ENCODE data around the gene GRK5.

GRK5 gene

GRCh38 chr10:119292968-119293760 lies 85.8 kb downstream of the GRK5 start:
- Histone ChIP-seq H3K4me3 (ENCODE audit: low read length in 2 of 2) (no peak overlapping the region), H2AFZ (ENCODE audit: low read length) (no peak overlapping the region), H3K79me1 (ENCODE audit: low read depth, low read length) (no peaks in the 10 kb centered on the region), H3K36me3 (replicated peaks in 1 of 2; ENCODE audit: control insufficient read depth in 2 of 2, insufficient read depth in 2 of 2, low read length in 2 of 2) (no peaks in the 10 kb centered on the region), H3K9me3 (replicated peaks in 1 of 2; ENCODE audit: control insufficient read depth in 2 of 2, insufficient read depth in 1 of 2, low read depth in 1 of 2, low read length in 2 of 2) (peaks cover 2 to 6% of the 10 kb centered on the region in 2 donors), H2AK5ac (ENCODE audit: low read depth, low read length) (no peak overlapping the region), H4K8ac (ENCODE audit: low read depth, low read length) (no peak overlapping the region), H2BK15ac (ENCODE audit: low read length) (no peak overlapping the region), H3K18ac (ENCODE audit: low read length) (no peak overlapping the region), H3K4me2 (ENCODE audit: insufficient read depth, low read length, poor library complexity, severe bottlenecking) (no peak overlapping the region), H3K4me1 (ENCODE audit: control insufficient read depth in 2 of 2, insufficient read depth in 1 of 2, low read depth in 1 of 2, low read length in 2 of 2) (peaks cover 5 to 6% of the 10 kb centered on the region in 2 donors), H3K27me3 (ENCODE audit: control insufficient read depth in 3 of 3, insufficient read depth in 3 of 3, low read depth in 1 of 3, low read length in 3 of 3) (no peaks in the 10 kb centered on the region), H3K27ac (replicated peaks; ENCODE audit: low read length) (no peak overlapping the region), H3K23ac (ENCODE audit: low read depth, low read length, poor library complexity) (no peak overlapping the region), H2BK120ac (ENCODE audit: low read depth, low read length) (no peak overlapping the region), H3K4ac (ENCODE audit: low read length) (no peak overlapping the region), H2BK12ac (ENCODE audit: low read length) (no peak overlapping the region), H4K91ac (ENCODE audit: low read depth, low read length, poor library complexity) (no peak overlapping the region), H3K9ac (ENCODE audit: low read depth, low read length, poor library complexity) (no peak overlapping the region), H2BK5ac (ENCODE audit: low read length) (no peak overlapping the region), H3K14ac (ENCODE audit: low read length) (no peak overlapping the region)
- no peak for DNase-seq (ENCODE audit: low spot score)
- no CpG with 5 or more reads among the region's 11 CpGs for WGBS, 2 donors (ENCODE audit: extremely low coverage in 2 of 2, insufficient read length in 2 of 2, insufficient replicate concordance in 1 of 2)

GRCh38 chr10:119296703-119297102 lies 89.3 kb downstream of the GRK5 start:
- Histone ChIP-seq H3K9ac (ENCODE audit: low read depth, low read length, poor library complexity) (no peak overlapping the region), H2BK5ac (ENCODE audit: low read length) (no peak overlapping the region), H3K23ac (ENCODE audit: low read depth, low read length, poor library complexity) (no peak overlapping the region), H4K91ac (ENCODE audit: low read depth, low read length, poor library complexity) (no peak overlapping the region), H2BK12ac (ENCODE audit: low read length) (no peak overlapping the region), H2AK5ac (ENCODE audit: low read depth, low read length) (peak overlapping the region; percentile 5), H3K36me3 (replicated peaks in 1 of 2; ENCODE audit: control insufficient read depth in 2 of 2, insufficient read depth in 2 of 2, low read length in 2 of 2) (no peaks in the 10 kb centered on the region), H3K14ac (ENCODE audit: low read length) (no peak overlapping the region), H3K27me3 (ENCODE audit: control insufficient read depth in 3 of 3, insufficient read depth in 3 of 3, low read depth in 1 of 3, low read length in 3 of 3) (no peaks in the 10 kb centered on the region), H3K4me2 (ENCODE audit: insufficient read depth, low read length, poor library complexity, severe bottlenecking) (no peak overlapping the region), H3K4me3 (ENCODE audit: low read length in 2 of 2) (no peak overlapping the region), H3K27ac (replicated peaks; ENCODE audit: low read length) (no peak overlapping the region), H2BK15ac (ENCODE audit: low read length) (no peak overlapping the region), H3K9me3 (replicated peaks in 1 of 2; ENCODE audit: control insufficient read depth in 2 of 2, insufficient read depth in 1 of 2, low read depth in 1 of 2, low read length in 2 of 2) (peaks cover 2 to 6% of the 10 kb centered on the region in 2 donors), H3K4ac (ENCODE audit: low read length) (no peak overlapping the region), H4K8ac (ENCODE audit: low read depth, low read length) (no peak overlapping the region), H3K79me1 (ENCODE audit: low read depth, low read length) (no peaks in the 10 kb centered on the region), H2BK120ac (ENCODE audit: low read depth, low read length) (no peak overlapping the region), H3K18ac (ENCODE audit: low read length) (no peak overlapping the region), H3K4me1 (ENCODE audit: control insufficient read depth in 2 of 2, insufficient read depth in 1 of 2, low read depth in 1 of 2, low read length in 2 of 2) (peaks cover 0 to 4% of the 10 kb centered on the region in 2 donors), H2AFZ (ENCODE audit: low read length) (no peak overlapping the region)
- no CpG with 5 or more reads among the region's 4 CpGs for WGBS, 2 donors (ENCODE audit: extremely low coverage in 2 of 2, insufficient read length in 2 of 2, insufficient replicate concordance in 1 of 2)
- no peak for DNase-seq (ENCODE audit: low spot score)

DNA sequence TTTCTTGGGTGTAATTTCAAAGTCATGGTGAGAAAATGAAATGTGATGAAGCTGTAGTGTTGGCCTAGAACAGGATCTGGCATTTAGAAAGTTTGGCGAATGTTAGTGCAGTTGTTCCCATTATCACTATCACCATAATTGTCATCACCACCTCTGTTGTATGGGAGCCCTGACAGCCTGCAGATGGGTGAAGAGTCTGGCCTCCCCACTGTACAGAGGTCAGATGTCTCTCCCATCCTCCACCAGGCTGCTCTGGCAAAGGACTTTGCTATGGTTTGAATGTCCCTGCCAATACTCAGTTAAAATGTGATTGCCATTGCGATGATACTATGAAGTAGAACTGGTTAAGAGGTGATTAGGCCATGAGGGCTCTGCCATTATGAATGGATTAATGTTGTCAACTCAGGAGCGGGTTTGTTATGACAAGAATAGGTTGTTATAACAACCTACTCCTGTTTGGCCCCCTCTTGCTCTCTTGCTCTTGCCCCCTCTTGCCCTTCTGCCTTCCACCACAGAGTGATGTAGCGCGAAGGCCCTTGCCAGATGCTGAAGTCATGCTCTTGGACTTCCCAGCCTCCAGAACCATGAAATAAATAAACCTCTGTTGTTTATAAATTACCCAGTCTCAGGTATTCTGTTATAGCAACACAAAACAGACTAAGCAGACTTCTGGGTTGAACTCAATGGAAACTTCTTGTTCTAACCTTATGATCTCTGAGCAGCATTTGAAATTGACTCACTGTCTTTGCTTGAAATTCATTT lies 90.0 kb downstream of the GRK5 start:
- Histone ChIP-seq H2BK12ac (ENCODE audit: low read length) (no peak overlapping the region), H3K36me3 (replicated peaks in 1 of 2; ENCODE audit: control insufficient read depth in 2 of 2, insufficient read depth in 2 of 2, low read length in 2 of 2) (no peaks in the 10 kb centered on the region), H3K79me1 (ENCODE audit: low read depth, low read length) (no peaks in the 10 kb centered on the region), H3K4me1 (ENCODE audit: control insufficient read depth in 2 of 2, insufficient read depth in 1 of 2, low read depth in 1 of 2, low read length in 2 of 2) (peaks cover 0 to 4% of the 10 kb centered on the region in 2 donors), H2BK5ac (ENCODE audit: low read length) (no peak overlapping the region), H3K18ac (ENCODE audit: low read length) (no peak overlapping the region), H3K23ac (ENCODE audit: low read depth, low read length, poor library complexity) (no peak overlapping the region), H3K9me3 (replicated peaks in 1 of 2; ENCODE audit: control insufficient read depth in 2 of 2, insufficient read depth in 1 of 2, low read depth in 1 of 2, low read length in 2 of 2) (peaks cover 2 to 6% of the 10 kb centered on the region in 2 donors), H3K4me3 (ENCODE audit: low read length in 2 of 2) (no peak overlapping the region), H3K4ac (ENCODE audit: low read length) (no peak overlapping the region), H2AFZ (ENCODE audit: low read length) (no peak overlapping the region), H4K91ac (ENCODE audit: low read depth, low read length, poor library complexity) (no peak overlapping the region), H2BK120ac (ENCODE audit: low read depth, low read length) (no peak overlapping the region), H3K9ac (ENCODE audit: low read depth, low read length, poor library complexity) (no peak overlapping the region), H3K4me2 (ENCODE audit: insufficient read depth, low read length, poor library complexity, severe bottlenecking) (no peak overlapping the region), H3K27ac (replicated peaks; ENCODE audit: low read length) (no peak overlapping the region), H4K8ac (ENCODE audit: low read depth, low read length) (no peak overlapping the region), H2AK5ac (ENCODE audit: low read depth, low read length) (no peak overlapping the region), H3K14ac (ENCODE audit: low read length) (no peak overlapping the region), H2BK15ac (ENCODE audit: low read length) (no peak overlapping the region), H3K27me3 (ENCODE audit: control insufficient read depth in 3 of 3, insufficient read depth in 3 of 3, low read depth in 1 of 3, low read length in 3 of 3) (no peaks in the 10 kb centered on the region)
- no peak for DNase-seq (ENCODE audit: low spot score)
- no CpG with 5 or more reads among the region's 5 CpGs for WGBS, 2 donors (ENCODE audit: extremely low coverage in 2 of 2, insufficient read length in 2 of 2, insufficient replicate concordance in 1 of 2)

GRCh38 chr10:119298810-119299209 lies 91.4 kb downstream of the GRK5 start:
- H3K4me1 ChIP-seq (ENCODE audit: control insufficient read depth in 2 of 2, insufficient read depth in 1 of 2, low read depth in 1 of 2, low read length in 2 of 2): peaks cover 0 to 4% of the 10 kb centered on the region in 2 donors
- H3K27me3 ChIP-seq (ENCODE audit: control insufficient read depth in 3 of 3, insufficient read depth in 3 of 3, low read depth in 1 of 3, low read length in 3 of 3): no peaks in the 10 kb centered on the region
- no peak overlapping the region for H3K23ac ChIP-seq (ENCODE audit: low read depth, low read length, poor library complexity)
- H3K4me3 ChIP-seq (ENCODE audit: low read length in 2 of 2): no peak overlapping the region
- H2BK12ac ChIP-seq (ENCODE audit: low read length): no peak overlapping the region
- no peak overlapping the region for H3K27ac ChIP-seq (replicated peaks; ENCODE audit: low read length)
- H4K91ac ChIP-seq (ENCODE audit: low read depth, low read length, poor library complexity): no peak overlapping the region
- no peak overlapping the region for H2BK5ac ChIP-seq (ENCODE audit: low read length)
- no peak overlapping the region for H2BK120ac ChIP-seq (ENCODE audit: low read depth, low read length)
- H3K14ac ChIP-seq (ENCODE audit: low read length): no peak overlapping the region
- no peak overlapping the region for H4K8ac ChIP-seq (ENCODE audit: low read depth, low read length)
- peaks cover 2 to 6% of the 10 kb centered on the region in 2 donors for H3K9me3 ChIP-seq (replicated peaks in 1 of 2; ENCODE audit: control insufficient read depth in 2 of 2, insufficient read depth in 1 of 2, low read depth in 1 of 2, low read length in 2 of 2)
- H3K18ac ChIP-seq (ENCODE audit: low read length): no peak overlapping the region
- no peaks in the 10 kb centered on the region for H3K36me3 ChIP-seq (replicated peaks in 1 of 2; ENCODE audit: control insufficient read depth in 2 of 2, insufficient read depth in 2 of 2, low read length in 2 of 2)
- H3K4ac ChIP-seq (ENCODE audit: low read length): no peak overlapping the region
- H3K79me1 ChIP-seq (ENCODE audit: low read depth, low read length): no peaks in the 10 kb centered on the region
- H2AK5ac ChIP-seq (ENCODE audit: low read depth, low read length): no peak overlapping the region
- no peak overlapping the region for H2BK15ac ChIP-seq (ENCODE audit: low read length)
- H3K9ac ChIP-seq (ENCODE audit: low read depth, low read length, poor library complexity): no peak overlapping the region
- no peak overlapping the region for H2AFZ ChIP-seq (ENCODE audit: low read length)
- no peak overlapping the region for H3K4me2 ChIP-seq (ENCODE audit: insufficient read depth, low read length, poor library complexity, severe bottlenecking)
- WGBS, 2 donors (ENCODE audit: extremely low coverage in 2 of 2, insufficient read length in 2 of 2, insufficient replicate concordance in 1 of 2): no CpG with 5 or more reads among the region's 4 CpGs
- DNase-seq (ENCODE audit: low spot score): no peak
